NCI-H460 (cell line): ENCODE results near the gene ST6GAL1. TPM values are rescaled to one million over a fixed set of nuclear protein-coding genes. Genes with fewer than 3 reads are reported as not detected.

Experiments
- DNase-seq: peaks from one replicate; pipeline ENCODE4 v3.0.0-alpha.2; 2016; ENCODE audit warnings: low read depth; ENCODE audit errors: extremely low read depth
- total RNA-seq: library from RNA; depleted of rRNA; stranded (reverse); fragments of >200 nt; shearing (Covaris generic); gene quantifications from 2 replicates; pipeline ENCODE4 v1.2.3, GENCODE V29; 2014

Gene ST6GAL1
- total RNA-seq, 1 experiment from 2014 or later = 18.8 TPM

DNA sequence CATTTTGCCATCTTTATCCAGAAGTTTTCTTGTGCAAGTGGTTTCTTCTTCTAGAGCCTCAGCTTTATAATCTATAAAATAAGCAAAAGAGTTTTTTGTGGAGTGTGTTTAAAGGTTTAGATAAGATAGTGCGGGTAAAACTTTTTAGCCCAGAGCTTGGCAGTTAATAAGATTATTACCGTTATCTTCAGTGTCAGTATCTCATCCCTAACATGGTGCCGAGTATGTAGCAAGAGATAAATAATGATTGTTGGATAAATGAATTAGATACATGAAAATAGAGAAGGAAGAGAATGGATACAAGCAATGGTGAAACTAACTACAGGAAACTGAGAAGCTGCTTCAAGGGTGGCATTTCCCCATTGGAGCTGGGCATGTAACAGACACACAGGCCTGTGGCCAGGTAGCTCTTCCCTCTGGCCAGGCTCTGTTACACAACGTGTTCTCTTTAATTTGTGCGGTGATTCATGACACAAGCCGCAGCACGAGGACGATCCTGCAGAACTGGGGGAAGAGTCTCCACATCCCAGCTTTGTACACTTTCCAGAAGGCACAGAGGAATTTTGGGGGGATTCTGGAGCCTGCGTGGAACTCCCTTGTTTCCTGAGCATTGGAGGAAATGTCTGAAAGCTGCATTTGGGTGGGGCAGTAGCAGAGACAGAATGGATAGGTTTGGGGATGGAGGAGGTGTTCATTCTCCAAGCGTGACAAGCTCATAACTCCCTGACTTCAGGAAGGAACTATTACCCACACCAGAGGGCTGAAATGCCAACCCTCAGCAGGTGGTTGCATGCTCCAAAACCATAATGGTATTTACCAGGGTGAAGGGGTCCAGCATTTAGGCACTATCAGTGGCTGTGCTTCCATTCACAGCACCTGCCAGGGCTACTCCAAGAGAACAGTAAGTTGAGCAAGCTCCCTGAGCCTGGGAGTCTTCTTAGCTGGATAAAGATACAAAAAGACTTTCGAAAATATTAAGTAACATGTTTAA is 14.2 kb upstream of the ST6GAL1 start:
- no peak for DNase-seq

DNA sequence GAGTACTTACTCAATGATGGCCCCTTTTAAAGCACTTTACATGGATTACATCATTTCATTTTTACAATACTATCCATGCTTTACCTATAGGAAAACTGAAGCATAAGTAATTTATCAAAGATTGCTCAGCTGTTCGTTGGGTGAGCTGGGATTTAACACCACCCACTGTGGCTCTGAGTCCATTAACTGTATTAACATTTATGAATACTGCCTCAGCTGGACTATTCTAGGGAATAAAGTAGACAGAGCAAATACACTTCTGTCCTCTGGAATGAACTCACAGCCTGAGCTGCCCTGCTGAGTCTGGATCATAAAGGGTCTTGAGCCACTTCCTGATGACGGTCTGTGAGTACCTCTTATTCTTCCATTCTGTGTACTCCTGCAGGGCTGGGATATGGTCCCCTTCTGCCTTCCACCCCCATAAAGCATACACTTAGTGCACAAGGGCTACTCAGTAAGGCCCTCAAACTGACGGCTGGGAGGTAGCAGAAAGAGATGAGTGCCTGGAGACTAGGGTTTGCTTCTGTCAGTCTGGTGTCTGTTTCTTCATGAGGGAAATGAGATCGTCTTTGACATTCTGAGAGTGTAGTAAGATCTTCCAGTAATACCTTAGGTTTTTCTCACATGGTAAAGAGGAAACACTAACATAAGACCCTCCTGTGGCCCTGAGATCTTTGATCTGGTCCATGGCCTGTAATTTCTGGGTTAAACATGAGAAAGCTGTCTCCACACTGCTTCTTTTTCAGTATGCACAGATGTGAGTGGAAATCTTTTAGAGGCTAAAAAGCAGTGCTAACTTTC is 12.6 kb upstream of the ST6GAL1 start:
- no peak for DNase-seq

DNA sequence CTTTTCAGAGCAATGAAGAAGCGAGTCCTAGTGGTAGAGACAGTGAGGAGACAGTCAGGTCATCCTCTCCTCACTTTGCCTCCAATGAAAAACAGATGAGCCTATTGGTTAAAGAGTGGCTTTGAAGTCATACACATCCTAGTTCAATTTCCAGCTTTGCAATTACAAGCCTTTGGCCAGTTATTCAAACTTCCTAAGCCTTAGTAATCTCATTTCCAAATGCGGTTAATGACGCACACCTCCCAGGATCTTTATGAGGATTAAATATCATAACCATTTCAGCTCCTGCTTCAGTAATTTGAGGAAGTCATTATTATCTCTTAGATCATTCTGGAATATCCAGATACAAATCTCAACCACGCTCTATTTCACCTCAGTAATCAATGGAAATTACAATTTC is 10.0 kb upstream of the ST6GAL1 start:
- no peak for DNase-seq

DNA sequence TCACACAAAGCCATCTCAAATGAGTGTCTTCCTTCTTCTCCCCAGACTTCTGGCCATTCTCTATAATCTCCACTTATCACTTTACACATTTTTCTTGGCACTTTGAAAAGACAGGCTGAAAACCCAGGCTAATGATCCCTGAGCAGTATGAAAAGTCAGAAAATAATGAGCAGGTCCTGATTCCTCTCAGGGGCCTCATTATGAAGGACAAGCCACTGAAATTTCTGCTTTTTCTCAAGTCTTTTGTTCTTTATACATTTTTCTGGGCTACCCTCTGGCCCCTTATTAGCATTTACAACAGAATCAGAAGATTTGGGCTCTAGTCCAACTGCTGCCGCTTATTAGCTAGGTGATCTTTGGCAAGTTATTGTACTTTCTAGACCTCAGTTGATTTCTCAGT is 9.5 kb upstream of the ST6GAL1 start:
- DNase-seq = no peak

DNA sequence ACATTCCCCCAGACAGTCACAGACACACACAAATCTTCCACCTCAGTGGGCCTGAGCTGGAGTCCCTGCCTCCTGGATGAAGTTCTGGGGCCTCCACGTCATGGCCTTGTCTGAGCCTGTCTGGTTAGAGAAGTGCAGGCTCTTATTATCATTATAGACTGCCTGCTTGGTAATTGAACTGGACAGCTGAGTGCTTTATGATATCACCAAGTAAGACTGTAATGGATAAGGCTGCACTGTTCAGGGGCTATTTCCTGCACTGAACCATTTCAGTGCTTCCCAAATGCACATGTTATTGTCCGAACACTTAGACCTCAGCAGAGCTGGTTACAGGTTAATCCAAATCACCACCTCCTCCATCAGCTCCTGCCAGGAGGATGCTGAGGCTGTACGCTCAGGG is 8.7 kb upstream of the ST6GAL1 start:
- DNase-seq = no peak

DNA sequence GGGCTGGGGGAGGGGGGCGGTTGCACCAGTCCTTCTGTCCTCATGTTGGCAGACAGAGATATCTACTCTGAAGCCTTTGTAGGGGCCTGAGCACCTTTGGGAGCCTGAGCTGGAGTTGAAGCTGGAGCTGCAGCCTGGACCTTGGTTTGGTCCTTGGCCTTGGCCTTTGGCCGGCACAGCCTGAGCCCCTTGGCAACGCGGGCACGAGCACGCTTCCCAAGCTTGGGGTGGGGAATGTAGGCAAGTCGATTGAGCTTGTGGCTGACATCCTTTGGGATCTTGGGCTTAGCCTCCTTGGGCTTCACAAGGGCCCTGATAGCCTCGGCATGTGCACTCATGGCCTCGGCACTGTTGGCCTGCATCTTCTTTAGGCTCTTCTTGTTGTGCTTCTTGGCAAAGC is 8.1 kb upstream of the ST6GAL1 start:
- DNase-seq = no peak

DNA sequence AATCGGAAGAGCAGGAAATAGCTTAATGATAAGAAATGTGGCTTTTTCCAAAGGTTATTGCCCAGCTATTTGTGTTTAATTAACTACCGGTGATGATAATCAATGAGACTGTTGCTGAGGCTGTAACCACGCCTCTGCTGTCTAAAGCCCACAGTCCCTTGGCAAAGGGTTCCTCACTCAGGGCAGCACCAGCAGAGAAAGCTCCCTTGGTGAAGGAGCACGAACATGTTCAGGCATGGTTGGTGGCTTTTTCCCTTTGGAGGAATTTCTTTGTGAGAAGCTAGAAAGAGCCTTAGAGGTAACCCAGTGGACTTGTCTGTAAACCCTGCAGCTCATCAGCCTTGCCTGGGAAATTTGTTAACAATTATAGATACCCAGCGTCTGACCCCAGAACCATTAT is 7.5 kb upstream of the ST6GAL1 start:
- DNase-seq = no peak

DNA sequence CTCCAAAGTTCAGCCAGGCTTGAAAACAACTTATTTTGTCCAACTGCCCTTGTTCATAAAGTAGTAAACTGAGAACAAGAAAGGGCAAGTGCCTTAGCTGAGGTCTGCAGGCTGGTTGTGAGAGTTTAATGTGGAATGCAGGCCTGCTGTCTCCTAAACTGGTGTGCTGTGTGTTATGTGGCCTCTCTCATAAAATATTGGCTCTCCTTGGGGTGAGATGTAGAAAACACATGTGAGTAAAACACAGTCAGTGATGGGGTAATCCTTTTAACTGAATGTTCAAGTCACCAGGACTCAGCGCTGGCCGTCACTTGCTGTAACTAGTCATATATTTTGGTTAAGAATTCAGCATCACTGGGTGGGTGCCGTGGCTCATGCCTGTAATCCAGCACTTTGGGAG is 7.1 kb upstream of the ST6GAL1 start:
- DNase-seq = no peak

DNA sequence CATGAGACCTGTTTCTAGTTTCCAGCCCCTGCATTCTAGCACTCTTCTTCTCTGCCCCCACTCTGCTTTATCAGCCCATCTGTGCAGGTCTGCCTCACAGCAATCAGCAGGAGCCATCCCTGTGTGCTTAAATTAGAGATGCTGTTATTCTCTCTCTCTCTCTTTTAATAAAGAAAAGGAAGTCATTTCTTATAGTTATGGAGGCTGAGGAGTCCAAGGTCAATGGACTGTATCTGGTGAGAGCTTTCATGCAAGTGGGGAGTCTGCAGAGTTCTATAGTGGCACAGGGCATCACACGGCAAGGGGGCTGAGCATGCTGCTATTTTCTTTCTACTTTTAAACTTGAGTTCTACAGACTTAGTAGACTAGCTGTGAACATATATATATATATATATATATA is 4.5 kb upstream of the ST6GAL1 start:
- no peak for DNase-seq

DNA sequence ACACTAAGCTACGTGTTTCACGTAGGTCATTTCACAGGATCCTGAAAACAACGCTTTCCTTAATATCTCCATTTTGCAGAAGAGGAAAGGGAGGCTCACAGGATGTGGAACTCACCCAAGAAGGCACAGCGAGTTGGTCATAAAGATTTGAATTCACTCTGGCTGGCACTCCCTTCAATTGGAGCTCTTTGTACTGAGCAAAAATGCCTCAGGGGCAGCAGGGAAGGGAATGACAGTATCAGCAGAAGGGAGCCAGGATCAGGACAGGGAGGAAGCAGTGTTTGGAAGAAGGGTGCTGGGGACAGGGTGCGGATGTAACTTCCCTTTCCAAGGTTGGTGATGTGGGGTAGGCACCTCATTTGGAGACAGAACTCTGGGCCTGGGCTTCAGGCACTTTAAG is 1.1 kb upstream of the ST6GAL1 start:
- no peak for DNase-seq

DNA sequence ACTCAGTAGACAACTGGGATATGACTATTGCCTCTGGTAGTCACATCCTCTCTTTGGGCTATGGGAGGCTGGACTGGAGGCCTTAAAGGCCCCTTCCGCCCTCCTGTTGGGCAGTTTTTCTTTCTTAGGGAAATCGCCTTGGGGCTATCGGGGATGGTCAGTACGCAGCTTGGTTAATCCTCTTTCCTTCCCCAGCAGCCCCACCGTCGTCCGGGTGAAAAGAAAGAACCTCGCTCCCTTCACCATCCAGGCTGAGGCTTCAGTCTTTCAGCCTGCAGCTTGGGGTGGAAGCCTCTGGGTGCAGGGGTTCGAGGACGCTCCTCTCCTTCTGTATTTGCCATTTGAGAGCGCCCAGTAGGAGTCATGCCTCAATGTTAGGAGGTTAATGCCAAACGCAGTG is 641 bp upstream of the ST6GAL1 start:
- no peak for DNase-seq

DNA sequence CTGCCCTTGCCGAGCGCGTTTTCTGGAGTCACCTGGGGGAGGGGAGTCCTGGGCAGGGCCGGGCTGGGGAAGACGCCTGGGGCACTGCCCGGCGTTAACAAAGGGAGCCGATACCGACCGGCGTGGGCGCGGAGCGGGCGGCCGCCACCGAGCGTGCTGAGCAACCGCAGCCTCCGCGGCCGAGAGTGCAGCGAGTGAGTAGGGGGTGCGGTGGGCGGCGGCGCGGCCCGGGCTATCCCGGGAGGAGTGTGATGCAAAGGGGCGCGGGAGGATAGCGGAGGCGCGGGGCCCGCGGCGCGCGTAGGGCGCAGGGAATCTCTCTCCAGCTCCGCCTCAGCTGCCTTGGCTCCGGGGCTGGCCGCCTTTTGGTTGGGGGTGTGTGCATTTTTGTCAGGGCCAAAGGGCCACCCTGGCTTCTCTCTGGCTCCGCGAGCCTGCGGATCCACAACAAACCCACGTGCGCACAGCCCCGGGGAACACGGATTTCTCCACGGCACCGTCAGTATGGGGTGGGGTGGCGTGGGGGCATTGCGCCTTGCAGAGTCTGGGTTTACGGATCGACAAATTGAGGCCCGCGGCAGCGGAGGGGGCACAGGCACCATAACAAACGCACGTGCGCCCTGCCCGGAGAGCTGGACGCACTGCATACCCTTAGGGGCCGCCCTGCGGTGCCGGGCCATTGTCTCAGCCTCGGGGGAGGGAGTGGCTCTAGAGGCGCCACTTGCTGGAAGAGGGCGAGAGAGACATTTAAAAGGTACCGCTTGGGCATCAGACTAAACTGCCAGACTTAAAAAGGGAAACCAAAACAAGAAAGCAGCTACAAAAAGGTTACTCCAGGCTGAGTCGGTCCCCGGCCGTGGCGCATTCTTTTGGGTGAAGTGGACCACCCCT is 560 bp downstream of the ST6GAL1 start:
- peak; percentile 29 for DNase-seq

DNA sequence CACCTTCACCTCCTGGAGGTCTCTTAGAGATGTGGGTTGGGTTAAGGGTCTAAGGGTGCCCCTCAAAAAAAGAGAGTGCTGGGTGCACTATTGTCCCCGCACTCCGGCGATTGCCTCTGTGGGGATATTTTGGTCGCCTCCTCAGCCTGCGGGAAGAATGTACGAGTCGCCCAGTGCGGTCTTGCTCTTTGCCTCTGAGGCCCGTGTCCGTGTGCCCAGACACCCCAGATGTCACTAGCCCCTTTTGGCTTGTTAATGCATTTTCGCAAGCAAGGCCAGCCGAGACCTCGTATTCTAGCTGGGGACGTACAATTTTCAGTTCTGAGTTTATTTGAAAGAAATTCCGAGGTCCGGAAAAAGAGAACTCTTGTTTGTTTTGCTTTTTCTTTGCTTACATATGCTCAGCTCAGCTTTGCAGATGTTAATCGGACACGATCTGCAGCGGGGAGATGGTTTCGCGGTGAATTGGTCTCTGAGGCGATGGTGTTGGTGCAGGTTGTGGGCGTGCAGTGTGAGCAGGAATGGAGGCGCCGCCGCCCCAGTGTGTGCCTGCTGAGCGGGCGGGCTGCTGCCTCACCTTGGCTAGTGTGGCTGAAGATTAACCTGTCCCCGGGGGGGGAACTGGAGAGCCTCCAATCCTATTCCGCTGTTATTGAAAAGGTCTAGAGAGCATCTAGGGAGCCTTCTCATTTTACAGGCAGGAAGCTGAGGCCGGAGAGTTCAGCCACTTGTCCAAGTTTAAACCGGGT is 1.4 kb downstream of the ST6GAL1 start:
- DNase-seq = no peak

DNA sequence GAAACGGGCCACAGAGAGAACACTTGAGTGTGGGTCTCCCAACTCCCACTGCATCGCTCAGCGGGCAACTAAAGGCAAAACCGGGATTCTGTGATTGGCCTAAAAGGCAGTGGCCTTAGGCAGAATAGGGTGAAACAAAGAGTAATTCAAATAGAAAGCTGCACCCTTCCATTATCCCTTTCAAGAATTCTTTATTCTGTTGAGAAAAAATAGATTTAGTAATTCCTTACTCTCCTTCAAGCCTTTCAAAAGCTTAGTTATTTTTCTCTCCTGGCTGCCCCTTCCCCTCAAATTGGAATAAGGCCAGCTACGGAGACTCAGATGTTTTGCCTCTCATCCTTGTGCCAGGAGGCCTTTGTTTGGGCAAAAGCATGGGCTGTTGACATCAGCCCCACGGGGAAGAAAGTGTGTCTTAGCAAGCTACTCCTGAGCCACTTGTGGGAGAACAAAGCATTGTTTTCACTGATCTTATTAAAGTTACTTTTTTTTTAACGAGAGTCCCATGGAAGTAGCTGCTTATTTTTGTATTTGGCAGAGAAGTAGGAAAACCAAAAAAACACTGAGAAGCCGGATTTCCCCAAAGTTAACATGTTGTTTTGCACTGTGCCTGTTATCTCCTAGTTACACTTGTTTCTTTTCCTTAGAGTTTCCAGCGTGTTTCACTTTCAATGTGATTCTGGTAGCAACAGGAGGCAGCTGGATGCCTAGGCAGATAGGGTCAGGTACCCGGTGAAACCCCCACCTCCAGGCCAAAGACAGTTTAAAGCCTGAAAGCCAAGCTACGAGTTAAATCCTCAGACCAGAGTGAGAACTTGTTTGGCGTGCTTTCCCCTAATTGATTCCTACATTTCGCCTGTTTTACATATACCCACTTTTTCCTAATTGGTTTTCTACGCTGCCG is 2.2 kb downstream of the ST6GAL1 start:
- DNase-seq = no peak

DNA sequence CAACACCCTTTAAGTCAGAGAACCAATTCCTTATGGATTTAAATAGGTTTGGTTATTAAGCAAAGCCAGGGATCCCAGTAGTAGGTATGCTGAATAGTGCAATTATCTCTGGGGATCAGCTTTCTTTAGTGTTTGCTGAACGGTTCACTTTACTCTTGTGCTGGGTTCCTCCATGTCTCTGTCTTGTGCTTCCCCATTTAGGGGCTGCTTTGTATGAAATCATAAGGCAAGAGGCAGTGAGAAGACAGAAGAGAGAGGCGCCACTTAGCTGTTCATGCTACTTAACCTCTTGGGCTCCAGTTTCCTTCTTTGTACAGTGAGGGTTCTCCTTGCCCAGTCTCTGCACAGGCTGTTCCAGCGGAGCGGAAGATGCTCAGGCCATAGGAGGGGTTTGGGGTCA is 3.5 kb downstream of the ST6GAL1 start:
- no peak for DNase-seq

DNA sequence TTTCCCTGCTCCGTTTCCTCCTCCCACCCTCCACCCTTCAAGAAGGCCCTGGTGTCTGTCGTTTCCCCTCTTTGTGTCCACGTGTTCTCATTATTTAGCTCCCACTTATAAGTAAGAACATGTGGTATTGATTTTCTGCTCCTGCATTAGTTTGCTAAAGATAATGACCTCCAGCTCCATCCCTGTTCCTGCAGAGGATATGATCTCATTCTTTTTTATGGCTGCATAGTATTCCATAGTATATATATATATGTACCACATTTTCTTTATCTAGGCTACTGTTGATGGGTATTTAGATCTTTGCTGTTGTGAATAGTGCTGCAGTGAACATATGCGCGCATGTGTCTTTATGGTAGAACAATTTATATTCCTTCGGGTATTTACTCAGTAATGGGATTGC is 4.8 kb downstream of the ST6GAL1 start:
- no peak for DNase-seq

DNA sequence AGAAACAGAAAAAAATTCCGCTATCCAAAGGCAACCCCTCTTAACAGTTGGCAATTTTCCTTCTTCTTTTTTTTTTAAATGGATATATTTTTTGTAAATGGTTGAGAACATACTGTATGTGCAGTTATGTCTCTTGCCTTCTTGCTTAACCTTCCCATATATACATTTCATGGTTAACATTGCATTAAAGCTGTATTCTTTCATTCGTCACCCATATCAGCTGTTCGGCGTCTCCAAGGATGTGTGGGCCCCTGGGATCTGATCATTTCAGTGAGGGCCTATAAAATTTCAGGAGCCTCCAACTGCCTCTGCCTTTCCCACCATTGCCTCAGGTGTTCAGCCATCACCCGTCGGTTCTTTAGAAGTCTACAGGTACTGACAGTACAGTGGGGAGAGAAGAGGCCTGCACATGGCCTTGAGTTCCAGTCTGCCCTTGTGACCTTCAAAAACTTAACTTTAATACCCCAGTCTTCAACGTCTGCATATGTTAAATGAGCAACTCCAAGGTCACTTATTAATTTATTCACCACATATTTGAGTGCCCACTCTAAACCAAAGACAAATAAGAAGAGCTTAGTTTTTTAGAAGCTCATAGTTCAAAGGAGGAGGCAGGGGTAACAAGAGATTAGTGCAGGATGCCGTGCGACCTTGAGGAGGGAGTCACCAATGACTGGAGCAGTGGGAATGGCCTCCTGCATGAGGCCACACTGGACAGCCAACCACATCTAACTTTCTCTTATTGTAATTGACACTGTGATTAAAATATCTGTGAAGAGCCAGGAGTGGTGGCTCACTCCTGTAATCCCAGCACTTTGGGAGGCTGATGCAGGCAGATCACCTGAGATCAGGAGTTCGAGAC is 6.9 kb downstream of the ST6GAL1 start:
- no peak for DNase-seq

DNA sequence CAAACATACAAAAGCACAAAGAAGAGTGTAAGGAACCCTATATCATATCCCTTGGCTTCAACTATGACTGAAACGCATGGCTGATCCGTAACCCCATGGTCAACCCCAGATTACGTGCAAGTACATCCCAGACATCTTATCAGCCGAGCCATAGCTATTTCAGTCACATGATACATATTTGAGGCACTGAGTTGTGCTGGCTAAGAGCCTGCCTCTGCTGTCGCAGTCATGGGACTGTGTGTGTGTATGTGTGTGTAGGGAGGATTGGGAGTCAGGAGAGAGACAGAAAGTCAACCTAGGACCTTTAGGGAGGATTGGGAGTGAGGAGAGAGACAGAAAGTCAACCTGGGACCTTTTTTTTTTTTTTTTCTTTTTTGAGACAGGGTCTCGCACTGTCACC is 8.4 kb downstream of the ST6GAL1 start:
- DNase-seq = no peak
